HCEC 1CT (cell line): ENCODE data around the gene FBXW4.

Source experiments
- DNase-seq: peaks from one replicate; pipeline ENCODE4 v3.0.0-alpha.2; 2017

Gene FBXW4

GRCh38 chr10:101578803-101579515, 116.0 kb downstream of the FBXW4 start:
- DNase-seq: no peak

GRCh38 chr10:101578192-101578591, 116.8 kb downstream of the FBXW4 start:
- DNase-seq: no peak

- DNase-seq: no peak
Measured at GRCh38 chr10:101577121-101577871, 117.7 kb downstream of the FBXW4 start.

- no peak for DNase-seq
Measured at GRCh38 chr10:101576211-101576863, 118.6 kb downstream of the FBXW4 start.

- DNase-seq: no peak
Measured at GRCh38 chr10:101575580-101576210, 119.3 kb downstream of the FBXW4 start.

- no peak for DNase-seq
Measured at GRCh38 chr10:101575091-101575490, 119.9 kb downstream of the FBXW4 start.

GRCh38 chr10:101573885-101574753, 120.9 kb downstream of the FBXW4 start:
- no peak for DNase-seq

GRCh38 chr10:101572785-101573184, 122.2 kb downstream of the FBXW4 start:
- DNase-seq: no peak

- DNase-seq: no peak
Measured at GRCh38 chr10:101572126-101572525, 122.8 kb downstream of the FBXW4 start.

GRCh38 chr10:101571271-101571925, 123.6 kb downstream of the FBXW4 start:
- no peak for DNase-seq

GRCh38 chr10:101570428-101571270, 124.3 kb downstream of the FBXW4 start:
- DNase-seq: peak; percentile 38

- peak; percentile 35 for DNase-seq
Measured at GRCh38 chr10:101569622-101570427, 125.1 kb downstream of the FBXW4 start.

GRCh38 chr10:101569323-101569621, 125.7 kb downstream of the FBXW4 start:
- DNase-seq: no peak

GRCh38 chr10:101568054-101568745, 126.8 kb downstream of the FBXW4 start:
- no peak for DNase-seq

- no peak for DNase-seq
Measured at GRCh38 chr10:101567165-101568006, 127.6 kb downstream of the FBXW4 start.

- no peak for DNase-seq
Measured at GRCh38 chr10:101566333-101567164, 128.4 kb downstream of the FBXW4 start.

- DNase-seq: no peak
Measured at GRCh38 chr10:101565936-101566332, 129.0 kb downstream of the FBXW4 start.
